ENCODE data around the gene CUTC.

Gene CUTC

GRCh38 chr10:99698504-99699080 is 33.4 kb upstream of the CUTC start:
- Histone ChIP-seq H4K20me1 (ENCODE audit: insufficient read depth, low read length, poor library complexity, severe bottlenecking) (no peaks in the 10 kb centered on the region), H2AFZ (ENCODE audit: low read length) (no peak overlapping the region), H3K36me3 (ENCODE audit: insufficient read depth, low read length) (peaks cover 34% of the 10 kb centered on the region; the same call in 1 of the 2 replicates), H3K79me2 (ENCODE audit: insufficient read depth, low read length) (no peaks in the 10 kb centered on the region), H3K4me3 (ENCODE audit: low read length, poor library complexity, severe bottlenecking) (no peak overlapping the region), H3K27me3 (ENCODE audit: insufficient read depth, low read length, poor library complexity, severe bottlenecking) (no peaks in the 10 kb centered on the region), H3F3A (ENCODE audit: low read depth) (no peaks in the 10 kb centered on the region), H3K9me3 (ENCODE audit: insufficient read depth, low read depth, low read length) (no peaks in the 10 kb centered on the region), H3K4me1 (ENCODE audit: insufficient read depth, low read length, poor library complexity, severe bottlenecking) (no peaks in the 10 kb centered on the region), H3K9me2 (replicated peaks; ENCODE audit: low read depth, low read length) (no peaks in the 10 kb centered on the region), H3K9ac (ENCODE audit: low read depth, low read length, poor library complexity, severe bottlenecking) (no peak overlapping the region), H3K4me2 (ENCODE audit: low read depth, low read length, poor library complexity, severe bottlenecking) (no peak overlapping the region)
- TF ChIP-seq CTCF (conservative IDR thresholded peaks at IDR 0.05; ENCODE audit: low read length) (peak; percentile 48), EZH2phosphoT487 (IDR thresholded peaks at IDR 0.05; ENCODE audit: borderline replicate concordance) (no peak)

GRCh38 chr10:99700649-99701048 is 31.4 kb upstream of the CUTC start:
- H3F3A ChIP-seq (ENCODE audit: low read depth) = no peaks in the 10 kb centered on the region
- H3K9me2 ChIP-seq (replicated peaks; ENCODE audit: low read depth, low read length) = no peaks in the 10 kb centered on the region
- no peaks in the 10 kb centered on the region for H3K27me3 ChIP-seq (ENCODE audit: insufficient read depth, low read length, poor library complexity, severe bottlenecking)
- no peak overlapping the region for H2AFZ ChIP-seq (ENCODE audit: low read length)
- H3K9me3 ChIP-seq (ENCODE audit: insufficient read depth, low read depth, low read length) = no peaks in the 10 kb centered on the region
- peaks cover 45% of the 10 kb centered on the region; the same call in 1 of the 2 replicates for H3K36me3 ChIP-seq (ENCODE audit: insufficient read depth, low read length)
- no peaks in the 10 kb centered on the region for H4K20me1 ChIP-seq (ENCODE audit: insufficient read depth, low read length, poor library complexity, severe bottlenecking)
- H3K4me1 ChIP-seq (ENCODE audit: insufficient read depth, low read length, poor library complexity, severe bottlenecking) = no peaks in the 10 kb centered on the region
- no peak for TF ChIP-seq CTCF (conservative IDR thresholded peaks at IDR 0.05; ENCODE audit: low read length)
- TF ChIP-seq EZH2phosphoT487 (IDR thresholded peaks at IDR 0.05; ENCODE audit: borderline replicate concordance) = no peak
- no peaks in the 10 kb centered on the region for H3K79me2 ChIP-seq (ENCODE audit: insufficient read depth, low read length)
- no peak overlapping the region for H3K4me2 ChIP-seq (ENCODE audit: low read depth, low read length, poor library complexity, severe bottlenecking)
- H3K4me3 ChIP-seq (ENCODE audit: low read length, poor library complexity, severe bottlenecking) = no peak overlapping the region
- no peak overlapping the region for H3K9ac ChIP-seq (ENCODE audit: low read depth, low read length, poor library complexity, severe bottlenecking)

GRCh38 chr10:99708428-99709012 is 23.5 kb upstream of the CUTC start:
- H3K79me2 ChIP-seq (ENCODE audit: insufficient read depth, low read length) = no peaks in the 10 kb centered on the region
- H3F3A ChIP-seq (ENCODE audit: low read depth) = no peaks in the 10 kb centered on the region
- H2AFZ ChIP-seq (ENCODE audit: low read length) = no peak overlapping the region
- no peak overlapping the region for H3K4me2 ChIP-seq (ENCODE audit: low read depth, low read length, poor library complexity, severe bottlenecking)
- no peaks in the 10 kb centered on the region for H3K27me3 ChIP-seq (ENCODE audit: insufficient read depth, low read length, poor library complexity, severe bottlenecking)
- no peaks in the 10 kb centered on the region for H3K4me1 ChIP-seq (ENCODE audit: insufficient read depth, low read length, poor library complexity, severe bottlenecking)
- no peaks in the 10 kb centered on the region for H3K9me2 ChIP-seq (replicated peaks; ENCODE audit: low read depth, low read length)
- no peaks in the 10 kb centered on the region for H3K9me3 ChIP-seq (ENCODE audit: insufficient read depth, low read depth, low read length)
- peak overlapping the region; percentile 14 for H3K9ac ChIP-seq (ENCODE audit: low read depth, low read length, poor library complexity, severe bottlenecking)
- no peaks in the 10 kb centered on the region for H4K20me1 ChIP-seq (ENCODE audit: insufficient read depth, low read length, poor library complexity, severe bottlenecking)
- H3K4me3 ChIP-seq (ENCODE audit: low read length, poor library complexity, severe bottlenecking) = no peak overlapping the region
- no peak for TF ChIP-seq CTCF (conservative IDR thresholded peaks at IDR 0.05; ENCODE audit: low read length)
- TF ChIP-seq EZH2phosphoT487 (IDR thresholded peaks at IDR 0.05; ENCODE audit: borderline replicate concordance) = no peak
- H3K36me3 ChIP-seq (ENCODE audit: insufficient read depth, low read length) = peaks cover 11% of the 10 kb centered on the region; the same call in 1 of the 2 replicates

Measured in Loucy (cell line).